AG09319 (cell line): ENCODE results near the gene TNK2.

Experiments used
- DNase-seq: peaks from one replicate; pipeline ENCODE4 v3.0.0-alpha.2; 2010; ENCODE audit warnings: low read depth; ENCODE audit errors: extremely low read depth
- TF ChIP-seq, protein P1 (sequence below): IDR thresholded peaks from 2 replicates; pipeline ENCODE4 v1.5.1; 2011; ENCODE audit warnings: low read depth, mild to moderate bottlenecking, inconsistent platforms, low read length, moderate library complexity

Gene TNK2

DNA sequence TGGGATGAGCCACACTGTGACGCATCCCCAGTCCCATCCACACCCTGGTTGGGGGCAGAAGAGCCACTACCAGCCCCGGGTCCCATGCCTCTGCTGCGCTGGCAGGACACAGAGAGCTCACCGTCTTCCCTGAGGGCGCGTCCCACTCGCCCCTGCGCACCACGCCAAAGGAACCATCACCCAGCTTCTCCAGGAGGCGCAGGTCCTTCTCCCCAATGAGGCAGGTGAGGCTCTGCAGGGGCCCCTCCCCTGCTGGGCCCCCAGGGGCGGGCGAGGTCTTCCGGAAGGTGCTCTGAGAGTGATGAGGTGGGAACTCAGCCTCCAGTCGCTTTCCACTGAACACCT lies 23.7 kb downstream of the TNK2 start:
- no peak for DNase-seq
- TF ChIP-seq, protein P1, sequence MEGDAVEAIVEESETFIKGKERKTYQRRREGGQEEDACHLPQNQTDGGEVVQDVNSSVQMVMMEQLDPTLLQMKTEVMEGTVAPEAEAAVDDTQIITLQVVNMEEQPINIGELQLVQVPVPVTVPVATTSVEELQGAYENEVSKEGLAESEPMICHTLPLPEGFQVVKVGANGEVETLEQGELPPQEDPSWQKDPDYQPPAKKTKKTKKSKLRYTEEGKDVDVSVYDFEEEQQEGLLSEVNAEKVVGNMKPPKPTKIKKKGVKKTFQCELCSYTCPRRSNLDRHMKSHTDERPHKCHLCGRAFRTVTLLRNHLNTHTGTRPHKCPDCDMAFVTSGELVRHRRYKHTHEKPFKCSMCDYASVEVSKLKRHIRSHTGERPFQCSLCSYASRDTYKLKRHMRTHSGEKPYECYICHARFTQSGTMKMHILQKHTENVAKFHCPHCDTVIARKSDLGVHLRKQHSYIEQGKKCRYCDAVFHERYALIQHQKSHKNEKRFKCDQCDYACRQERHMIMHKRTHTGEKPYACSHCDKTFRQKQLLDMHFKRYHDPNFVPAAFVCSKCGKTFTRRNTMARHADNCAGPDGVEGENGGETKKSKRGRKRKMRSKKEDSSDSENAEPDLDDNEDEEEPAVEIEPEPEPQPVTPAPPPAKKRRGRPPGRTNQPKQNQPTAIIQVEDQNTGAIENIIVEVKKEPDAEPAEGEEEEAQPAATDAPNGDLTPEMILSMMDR: no peak

GRCh38 chr3:195883801-195884200 lies 24.6 kb downstream of the TNK2 start:
- TF ChIP-seq, protein P1: no peak
- DNase-seq: no peak

DNA sequence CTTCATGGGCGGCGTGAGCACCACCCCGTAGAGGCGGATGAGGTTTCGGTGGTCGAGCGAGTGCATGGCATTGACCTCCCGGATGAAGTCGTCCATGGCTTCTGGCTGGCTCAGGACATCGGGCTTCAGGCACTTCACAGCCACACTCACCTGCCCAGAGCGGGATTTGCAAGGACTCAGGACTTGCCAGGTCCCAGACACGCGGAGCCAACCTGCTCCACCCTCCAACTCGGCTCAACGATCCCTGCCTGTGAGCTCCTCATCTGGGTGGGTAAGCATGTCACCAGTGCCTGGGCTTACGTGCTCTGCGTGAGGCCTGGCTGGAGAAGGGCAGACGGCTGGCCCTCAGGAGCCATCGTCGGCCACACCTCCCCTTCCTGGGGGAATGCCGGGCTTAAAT lies 25.2 kb downstream of the TNK2 start:
- DNase-seq: no peak
- TF ChIP-seq, protein P1: no peak

DNA sequence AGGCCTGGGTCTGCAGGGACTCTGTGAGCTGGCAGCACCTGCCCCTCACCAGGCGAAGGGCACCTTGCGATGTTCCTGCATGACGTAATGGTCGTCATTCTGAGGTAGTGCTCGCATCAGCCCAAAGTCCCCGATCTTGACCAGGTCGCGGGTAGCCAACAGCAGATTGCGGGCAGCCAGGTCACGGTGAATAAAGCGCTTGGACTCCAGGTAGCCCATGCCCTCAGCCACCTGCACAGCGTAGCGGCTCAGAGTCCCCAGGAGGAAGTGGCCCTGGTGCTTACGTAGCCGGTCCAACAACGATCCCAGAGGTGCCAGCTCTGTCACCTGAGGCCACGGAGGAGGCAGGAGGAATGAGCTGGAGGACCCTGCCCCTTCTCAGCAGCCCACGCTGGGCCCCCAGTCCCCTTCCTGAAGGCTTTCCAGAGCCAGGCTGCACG lies 26.3 kb downstream of the TNK2 start:
- TF ChIP-seq, protein P1: no peak

DNA sequence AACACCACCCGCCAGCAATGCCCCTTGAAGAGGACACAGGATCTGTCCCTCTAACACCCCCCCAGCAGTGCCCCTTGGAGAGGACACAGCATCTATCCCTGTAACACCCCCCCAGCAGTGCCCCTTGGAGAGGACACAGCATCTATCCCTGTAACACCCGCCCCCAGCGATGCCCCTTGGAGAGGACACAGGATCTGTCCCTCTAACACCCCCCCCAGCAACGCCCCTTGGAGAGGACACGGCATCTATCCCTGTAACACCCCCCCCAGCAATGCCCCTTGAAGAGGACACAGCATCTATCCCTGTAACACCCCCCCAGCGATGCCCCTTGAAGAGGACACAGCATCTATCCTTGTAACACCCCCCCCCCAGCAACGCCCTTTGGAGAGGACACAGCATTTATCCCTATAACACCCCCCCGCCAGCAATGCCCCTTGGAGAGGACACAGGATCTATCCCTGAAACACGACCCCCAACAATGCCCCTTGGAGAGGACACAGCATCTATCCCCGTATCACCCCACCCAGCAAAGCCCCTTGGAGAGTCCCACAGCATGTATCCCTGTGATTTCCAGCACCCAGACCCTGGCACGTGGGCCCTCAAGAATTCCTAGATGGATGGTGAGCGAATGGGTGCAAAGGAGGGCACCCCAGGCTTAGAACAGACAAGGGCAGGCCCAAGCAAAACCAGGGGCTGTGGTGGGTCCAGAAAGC lies 26.9 kb downstream of the TNK2 start:
- no peak for DNase-seq
- TF ChIP-seq, protein P1: no peak

More for the DNA sequence above, 26.3 kb downstream of the TNK2 start:
- DNase-seq: no peak

- TF ChIP-seq, protein P1: no peak
- no peak for DNase-seq
Measured at GRCh38 chr3:195880037-195880431, 28.3 kb downstream of the TNK2 start.

DNA sequence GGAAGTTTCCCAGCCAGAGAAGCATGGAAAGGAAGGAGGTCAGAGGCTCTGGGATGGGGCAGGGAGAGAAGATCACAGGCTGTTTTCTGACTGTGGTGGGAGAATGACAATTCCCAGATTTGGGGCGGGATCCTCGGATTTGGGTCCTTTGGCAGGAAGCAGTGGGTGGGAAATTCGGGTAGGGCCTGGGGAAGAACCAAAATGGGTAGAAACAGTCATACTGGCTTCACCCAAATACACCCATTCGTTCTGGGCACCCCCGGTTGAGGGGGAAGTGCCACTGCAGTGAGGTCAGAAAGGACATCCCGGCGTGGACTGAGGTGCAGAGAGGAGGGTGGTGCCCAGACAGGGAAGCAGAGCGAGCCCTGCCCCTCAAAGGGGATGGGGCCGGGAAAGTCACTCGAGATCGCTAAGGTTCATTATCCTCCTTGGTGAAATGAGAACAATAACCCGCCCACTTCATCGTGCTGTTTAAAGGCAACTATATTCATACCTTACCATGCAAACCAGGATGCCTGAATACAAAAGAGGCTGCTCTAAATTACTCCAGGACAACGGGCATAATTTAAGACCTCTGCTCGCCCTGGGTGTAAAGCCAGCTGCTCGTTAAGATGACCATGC lies 28.8 kb downstream of the TNK2 start:
- TF ChIP-seq, protein P1: no peak
- no peak for DNase-seq
